HG03039 (cell line): ENCODE results near the gene CYS1.
"Not testable (repeated sequence)": the region's sequence is repeated elsewhere in the genome, so short reads cannot be mapped to it uniquely, and the experiment has no call there.

Experiments used
- ATAC-seq: cut with Tn5 transposase; IDR thresholded peaks from one replicate; pipeline ENCODE4 v1.9.1; 2021; ENCODE audit warnings: mild to moderate bottlenecking, moderate library complexity; ENCODE audit not compliant: unreplicated experiment

CYS1 gene, protein sequence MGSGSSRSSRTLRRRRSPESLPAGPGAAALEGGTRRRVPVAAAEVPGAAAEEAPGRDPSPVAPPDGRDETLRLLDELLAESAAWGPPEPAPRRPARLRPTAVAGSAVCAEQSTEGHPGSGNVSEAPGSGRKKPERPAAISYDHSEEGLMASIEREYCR

DNA sequence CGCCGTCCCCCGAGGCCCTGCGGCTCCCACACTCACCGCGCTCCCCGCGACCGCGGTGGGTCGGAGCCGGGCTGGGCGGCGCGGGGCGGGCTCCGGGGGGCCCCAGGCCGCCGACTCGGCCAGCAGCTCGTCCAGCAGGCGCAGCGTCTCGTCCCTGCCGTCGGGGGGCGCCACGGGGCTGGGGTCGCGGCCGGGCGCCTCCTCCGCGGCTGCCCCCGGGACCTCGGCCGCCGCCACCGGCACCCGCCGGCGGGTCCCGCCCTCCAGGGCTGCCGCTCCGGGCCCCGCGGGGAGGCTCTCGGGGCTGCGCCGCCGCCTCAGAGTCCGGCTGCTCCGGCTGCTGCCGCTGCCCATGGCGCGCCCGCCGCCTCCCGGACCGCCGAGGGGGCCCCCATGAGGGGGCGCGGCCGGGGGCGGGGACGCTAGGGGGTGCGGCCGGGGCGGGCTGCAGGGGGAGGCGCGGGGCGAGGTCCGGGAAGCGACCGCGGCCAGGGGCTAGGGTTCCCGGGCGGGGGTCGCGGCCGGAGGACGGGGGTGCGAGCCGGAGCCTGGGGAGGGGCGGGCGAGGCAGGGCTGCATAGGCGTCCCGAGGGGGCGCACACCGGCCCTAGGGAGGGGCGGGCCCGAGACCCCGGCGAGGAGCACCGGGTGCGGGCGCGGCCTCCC, at the start of gene CYS1:
TSS of gene CYS1 (minus strand) at position 542 of the 666 bp plus-strand sequence. CDS start at position 354, 188 bp downstream.
- no peak for ATAC-seq

DNA sequence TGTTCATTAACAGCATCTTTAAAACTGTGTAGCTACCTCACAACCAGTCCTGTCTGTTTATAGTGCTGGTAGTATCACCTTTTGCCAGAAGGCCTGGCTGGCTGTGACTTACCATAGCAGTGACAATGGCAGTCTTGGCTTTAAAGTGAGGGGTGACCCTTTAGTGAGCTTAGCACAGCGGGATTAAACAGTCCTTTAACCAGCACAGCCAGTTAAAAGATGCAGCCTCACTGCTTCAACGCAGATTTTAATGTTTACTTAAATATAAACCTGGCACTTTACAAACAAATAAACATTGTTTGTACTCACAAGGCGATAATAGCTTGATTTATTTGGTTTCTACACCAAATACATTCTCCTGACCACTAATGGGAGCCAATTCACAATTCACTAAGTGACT, 49.3 kb upstream of the CYS1 start:
- no peak for ATAC-seq

DNA sequence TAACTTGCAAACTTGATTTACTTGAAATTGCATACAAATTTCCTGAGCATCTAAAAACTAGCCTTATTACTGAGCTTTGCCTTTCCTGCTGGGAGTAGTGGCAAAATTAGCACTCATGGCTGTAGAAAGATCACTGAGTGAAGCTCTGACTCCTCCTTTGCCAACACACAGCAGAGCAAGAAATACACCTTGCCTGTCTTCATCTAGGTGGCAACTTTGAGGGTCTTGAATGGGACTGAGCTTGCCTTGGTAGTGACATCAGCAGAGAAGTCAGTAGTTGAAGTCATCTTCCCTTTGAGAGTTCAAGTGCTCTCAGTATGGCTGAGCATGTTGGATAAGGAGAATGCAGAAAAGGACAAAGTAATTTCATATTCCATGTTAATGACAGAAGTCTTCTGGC, 48.2 kb upstream of the CYS1 start:
- no peak for ATAC-seq

DNA sequence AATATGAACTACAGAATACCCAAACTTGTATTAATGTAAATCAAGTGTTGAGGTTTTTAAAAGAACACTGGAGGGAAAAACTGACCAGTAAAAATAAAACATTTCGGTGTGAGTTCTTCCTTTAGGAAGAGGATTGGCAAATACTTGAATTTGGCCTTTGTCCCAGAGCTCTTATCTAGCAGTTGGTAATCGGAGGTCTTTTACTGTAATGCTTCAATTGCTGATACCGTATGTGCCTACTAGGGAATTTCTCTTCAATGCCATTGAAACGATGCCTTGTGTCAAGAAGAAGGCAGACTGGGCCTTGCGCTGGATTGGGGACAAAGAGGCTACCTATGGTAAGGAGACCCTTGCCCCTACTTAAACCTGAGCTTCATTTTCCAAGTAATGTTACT, 46.4 kb upstream of the CYS1 start:
- ATAC-seq: no peak

DNA sequence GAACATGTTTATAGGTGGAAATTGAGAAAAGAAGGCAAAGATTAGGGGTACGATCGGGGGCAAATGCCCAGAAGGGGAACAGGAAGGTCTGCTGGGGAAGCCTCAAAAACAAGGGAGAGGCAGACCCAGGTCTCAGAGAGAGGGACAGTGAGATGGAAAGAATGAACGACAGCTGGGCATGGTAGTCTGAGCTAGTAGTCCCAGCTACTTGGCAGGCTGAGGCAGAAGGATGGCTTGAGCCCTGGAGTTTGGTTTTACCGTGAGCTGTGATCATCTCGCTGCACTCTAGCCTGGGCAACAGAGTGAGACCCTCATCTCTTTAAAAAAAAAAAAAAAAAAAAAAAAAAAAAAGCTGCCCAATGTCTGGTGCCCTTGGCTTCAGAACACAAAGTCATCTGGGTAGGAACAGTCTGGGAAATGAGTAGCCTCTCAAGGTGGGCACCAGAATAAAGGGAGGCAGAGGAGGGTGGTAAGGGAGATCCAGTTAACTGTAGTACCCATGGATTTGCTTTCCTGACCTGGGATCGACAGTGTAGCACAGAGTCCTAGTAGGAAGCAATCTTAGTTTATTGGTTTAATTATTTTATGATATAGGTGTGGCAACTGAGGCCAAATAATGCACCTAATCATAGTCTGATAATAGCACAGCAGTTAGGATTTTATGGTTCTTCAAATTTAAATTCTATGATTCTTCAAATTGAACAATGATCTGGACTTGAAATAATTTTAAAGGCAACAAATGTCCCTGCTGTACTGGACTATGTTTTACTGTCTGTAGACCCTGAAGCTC, 45.8 kb upstream of the CYS1 start:
- no peak for ATAC-seq

DNA sequence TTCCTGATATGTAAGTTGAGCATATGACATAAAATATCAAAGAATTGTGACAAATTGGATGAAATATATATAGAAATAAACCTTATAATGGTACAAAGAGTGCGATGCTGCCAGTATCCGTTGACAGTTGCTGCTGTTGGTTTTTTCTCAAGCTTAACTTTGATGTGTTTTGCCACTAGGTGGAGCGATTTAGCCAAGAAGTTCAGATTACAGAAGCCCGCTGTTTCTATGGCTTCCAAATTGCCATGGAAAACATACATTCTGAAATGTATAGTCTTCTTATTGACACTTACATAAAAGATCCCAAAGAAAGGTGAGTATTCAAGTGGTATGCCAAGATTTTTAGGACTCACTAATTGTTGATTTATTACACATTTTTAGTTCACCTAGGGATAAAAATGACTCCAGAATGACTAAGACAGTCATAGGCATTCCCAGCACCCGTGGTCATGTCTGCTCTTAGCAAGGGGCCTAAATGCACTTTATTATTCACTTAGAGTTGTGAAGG, 44.4 kb upstream of the CYS1 start:
- ATAC-seq: no peak

DNA sequence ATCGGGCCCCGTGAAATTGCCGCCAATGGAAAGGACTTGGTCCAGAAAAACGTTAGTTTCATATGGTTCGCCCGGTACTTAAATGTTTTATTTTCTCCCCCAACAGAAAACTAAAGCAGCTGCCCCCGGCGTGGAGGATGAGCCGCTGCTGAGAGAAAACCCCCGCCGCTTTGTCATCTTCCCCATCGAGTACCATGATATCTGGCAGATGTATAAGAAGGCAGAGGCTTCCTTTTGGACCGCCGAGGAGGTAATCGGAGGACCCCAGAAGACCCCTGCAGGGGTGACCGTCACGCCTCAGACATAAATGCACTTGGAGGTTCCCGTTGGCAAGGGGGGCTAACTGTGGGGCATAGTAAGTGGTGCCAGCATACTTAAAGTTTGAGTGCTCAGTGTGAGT, 43.1 kb upstream of the CYS1 start:
- ATAC-seq: no peak

DNA sequence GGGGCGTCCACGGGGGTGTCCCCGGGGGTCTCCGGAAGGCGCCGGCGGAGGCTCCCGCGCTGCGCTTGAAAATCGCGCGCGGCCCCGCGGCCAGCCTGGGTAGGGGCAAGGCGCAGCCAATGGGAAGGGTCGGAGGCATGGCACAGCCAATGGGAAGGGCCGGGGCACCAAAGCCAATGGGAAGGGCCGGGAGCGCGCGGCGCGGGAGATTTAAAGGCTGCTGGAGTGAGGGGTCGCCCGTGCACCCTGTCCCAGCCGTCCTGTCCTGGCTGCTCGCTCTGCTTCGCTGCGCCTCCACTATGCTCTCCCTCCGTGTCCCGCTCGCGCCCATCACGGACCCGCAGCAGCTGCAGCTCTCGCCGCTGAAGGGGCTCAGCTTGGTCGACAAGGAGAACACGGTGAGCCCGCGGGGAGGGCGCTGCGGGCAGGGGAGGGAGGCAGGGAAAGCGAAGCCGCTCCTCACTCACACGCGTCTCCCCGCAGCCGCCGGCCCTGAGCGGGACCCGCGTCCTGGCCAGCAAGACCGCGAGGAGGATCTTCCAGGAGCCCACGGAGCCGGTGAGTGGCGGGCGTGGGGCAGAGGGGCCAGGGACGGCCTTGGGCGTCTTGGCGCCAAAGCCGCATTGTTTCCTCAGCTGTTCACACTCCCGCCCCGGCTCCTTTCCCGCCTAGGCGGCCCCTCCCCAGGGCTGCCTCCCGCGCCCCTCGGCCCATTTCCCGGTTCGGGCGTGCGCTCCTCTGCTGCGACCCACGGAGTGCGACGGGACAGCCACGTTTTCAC, 42.5 kb upstream of the CYS1 start, which contains the start of gene RRM2:
TSS of gene RRM2 (plus strand) at position 240 of the 781 bp plus-strand sequence. CDS start at position 300, 60 bp downstream.
- peak; percentile 79 for ATAC-seq

DNA sequence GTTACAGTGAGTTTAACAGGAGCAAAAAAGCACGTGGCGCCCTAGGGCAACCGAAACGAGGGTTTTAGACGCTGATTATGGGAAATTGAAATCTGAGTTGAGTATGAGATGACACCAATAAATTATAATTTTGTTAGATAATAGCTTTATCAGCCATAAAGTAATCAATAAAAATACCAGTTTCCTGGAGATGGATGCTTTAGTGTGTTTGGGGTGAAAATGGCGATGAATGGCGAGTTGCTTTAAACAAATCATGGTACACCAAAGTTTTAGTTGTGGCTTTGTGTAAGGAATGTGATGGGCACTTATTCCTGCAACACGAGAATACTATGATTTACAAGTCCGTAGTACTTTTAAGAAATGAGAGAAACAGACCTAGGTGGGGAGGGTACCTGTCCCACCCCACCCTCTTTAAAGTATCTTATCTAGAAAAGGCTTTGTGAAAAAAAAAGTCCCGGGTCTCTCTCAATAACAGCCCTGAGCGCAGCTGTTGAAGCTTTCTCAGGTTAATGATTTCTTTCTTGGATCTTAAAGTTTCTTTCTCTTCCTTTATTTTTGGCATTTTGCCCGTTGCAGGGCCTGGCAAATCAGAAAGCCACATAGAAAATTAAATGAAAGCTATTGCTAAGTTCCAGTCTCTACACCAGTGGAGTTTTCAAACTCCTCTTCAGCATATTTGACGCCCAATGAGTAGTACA, 40.8 kb upstream of the CYS1 start:
- no peak for ATAC-seq

DNA sequence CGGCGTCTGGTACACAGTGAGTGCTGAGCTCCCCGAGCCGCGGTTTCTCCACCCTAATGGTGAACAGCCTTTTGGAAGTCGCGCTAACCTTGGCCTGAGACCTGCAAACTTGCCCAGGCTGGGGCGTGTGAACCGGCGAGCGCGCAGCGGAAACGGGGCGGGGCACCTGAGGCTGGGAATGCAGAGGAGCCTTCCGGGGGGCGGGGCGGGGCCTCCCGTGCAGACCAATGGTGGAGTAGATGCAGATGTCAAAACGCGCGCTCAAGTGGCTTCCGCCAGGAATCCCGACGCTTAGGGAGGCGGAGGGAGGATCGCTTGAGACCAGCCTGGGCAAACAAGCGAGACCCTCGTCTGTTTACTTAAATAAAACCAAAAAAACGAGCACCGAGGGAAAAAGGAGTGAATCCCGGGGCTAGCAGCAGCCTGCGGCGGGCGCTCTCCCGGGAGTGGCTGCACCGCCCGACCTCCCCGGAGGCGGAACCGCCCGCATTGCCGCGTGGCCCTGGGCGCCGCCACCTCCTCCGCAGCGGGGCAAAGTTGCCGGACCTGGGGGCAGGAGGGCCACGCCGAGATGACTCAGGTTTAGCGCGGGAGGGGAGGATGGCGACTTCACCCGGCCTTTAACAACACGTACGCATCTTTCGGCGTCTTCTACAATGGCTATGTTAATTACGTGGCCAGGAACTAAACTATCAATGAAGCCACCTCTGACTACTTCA, 40.1 kb upstream of the CYS1 start:
- ATAC-seq: peak; percentile 44

DNA sequence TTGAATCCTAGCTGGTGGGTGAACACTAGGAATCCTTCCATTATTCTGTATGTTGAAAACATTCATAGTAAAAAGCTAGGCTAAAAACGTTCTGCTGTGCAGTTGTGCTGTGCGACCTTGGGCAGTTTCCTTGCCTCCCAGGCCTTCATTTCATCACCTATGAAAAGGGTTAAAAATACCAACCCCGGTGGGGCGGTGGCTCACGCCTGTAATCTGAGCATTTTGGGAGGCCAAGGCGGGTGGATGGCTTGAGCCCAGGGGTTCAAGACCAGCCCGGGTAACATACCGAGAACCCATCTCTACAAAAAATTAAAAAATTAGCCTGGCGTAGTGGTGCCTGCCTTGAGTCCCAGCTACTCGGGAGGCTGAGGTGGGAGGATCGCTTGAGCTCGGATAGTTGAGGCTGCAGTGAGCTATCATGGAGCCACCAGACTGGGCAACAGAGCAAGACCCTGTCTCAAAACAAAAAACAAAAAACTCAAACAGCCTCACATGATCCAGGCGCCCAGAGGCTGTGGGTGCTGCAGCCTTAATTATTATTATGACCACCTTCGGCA, 39.5 kb upstream of the CYS1 start:
- no peak for ATAC-seq

DNA sequence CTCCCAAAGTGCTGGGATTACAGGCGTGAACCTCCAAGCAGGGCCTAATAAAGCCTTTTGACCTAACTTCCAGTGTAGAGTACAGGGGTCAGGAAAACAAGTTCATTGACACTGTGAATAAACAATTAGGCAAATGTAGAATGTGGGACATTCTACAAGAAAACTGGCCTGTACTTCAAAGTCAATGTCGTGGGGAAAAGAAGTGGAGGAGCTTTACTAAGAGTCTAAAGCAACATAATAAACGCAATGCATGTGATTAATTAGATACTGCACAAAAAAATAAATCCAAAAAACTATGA, 38.8 kb upstream of the CYS1 start:
- no peak for ATAC-seq

DNA sequence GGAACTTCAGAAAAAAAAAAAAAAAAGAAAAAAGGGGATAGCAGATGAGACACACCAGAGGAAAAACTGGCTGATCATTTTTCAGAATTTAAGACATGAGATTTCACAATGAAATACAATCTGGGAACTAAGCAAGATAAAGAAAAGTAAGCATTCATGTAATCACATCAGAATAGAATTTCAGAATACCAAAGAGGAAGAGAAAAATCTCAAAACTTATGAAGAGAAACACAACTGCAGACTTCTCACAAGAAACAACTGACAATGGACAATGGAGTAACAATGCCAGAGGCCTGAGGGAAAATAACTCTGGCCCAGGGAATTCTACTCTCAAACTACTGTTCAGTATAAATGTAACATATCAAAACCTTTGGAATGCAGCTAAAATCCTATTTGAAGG, 29.1 kb upstream of the CYS1 start:
- no peak for ATAC-seq

DNA sequence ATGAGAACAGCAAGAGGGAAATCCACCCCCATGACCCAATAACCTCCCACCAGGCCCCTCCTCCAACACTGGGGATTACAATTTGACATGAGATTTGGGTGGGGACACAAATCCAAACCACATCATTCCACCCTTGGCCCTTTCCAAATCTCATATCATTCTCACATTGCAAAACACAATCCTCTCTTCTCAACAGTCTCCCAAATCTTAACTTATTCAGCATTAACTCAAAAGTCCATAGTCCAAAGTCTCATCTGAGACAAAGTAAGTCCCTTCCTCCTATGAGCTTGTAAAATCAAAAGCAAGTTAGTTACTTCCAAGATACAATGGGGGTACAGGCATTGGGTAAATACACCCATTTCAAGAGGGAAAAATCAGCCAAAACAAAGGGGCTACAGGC, 24.7 kb upstream of the CYS1 start:
- not testable (repeated sequence) for ATAC-seq

DNA sequence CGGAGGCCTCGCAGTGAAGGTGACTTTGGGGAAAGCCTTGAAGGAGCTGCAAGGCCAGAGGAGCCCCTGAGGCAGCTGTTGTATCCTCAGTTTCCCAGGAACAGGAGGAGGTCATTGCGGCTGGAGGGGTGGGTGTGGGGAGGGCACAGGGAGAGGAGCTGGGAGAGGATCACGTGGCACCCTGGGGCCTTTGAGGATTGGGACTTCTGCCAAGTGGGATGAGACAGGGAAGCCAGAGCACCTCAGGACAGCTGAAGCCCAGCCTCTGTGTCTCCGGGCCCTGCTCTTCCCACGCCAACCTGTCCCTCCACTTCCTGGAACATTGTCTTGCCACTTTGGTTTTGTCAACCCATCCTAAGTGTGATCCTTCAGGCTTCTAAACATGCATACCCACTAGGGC, 23.0 kb upstream of the CYS1 start:
- ATAC-seq: no peak

DNA sequence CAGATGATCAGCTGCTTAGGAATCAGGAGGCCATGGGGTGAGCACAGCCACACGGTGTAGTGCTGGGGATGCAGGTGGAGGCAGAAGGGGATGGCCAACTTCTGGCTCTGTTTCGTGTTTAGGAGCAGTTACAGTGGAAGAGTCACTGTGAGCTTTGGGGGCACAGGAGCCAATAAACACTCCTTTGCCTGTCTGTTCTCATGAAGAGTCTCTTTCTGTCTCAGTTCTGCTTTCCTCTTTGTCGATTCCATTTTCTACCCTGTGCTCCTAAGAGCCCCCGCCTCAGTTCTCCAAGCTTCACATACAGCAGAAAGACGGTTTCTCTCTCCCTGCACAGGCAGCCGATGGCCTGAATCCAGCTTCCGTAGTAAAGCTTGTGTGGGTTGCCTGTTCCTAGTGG, 21.3 kb upstream of the CYS1 start:
- ATAC-seq: no peak

DNA sequence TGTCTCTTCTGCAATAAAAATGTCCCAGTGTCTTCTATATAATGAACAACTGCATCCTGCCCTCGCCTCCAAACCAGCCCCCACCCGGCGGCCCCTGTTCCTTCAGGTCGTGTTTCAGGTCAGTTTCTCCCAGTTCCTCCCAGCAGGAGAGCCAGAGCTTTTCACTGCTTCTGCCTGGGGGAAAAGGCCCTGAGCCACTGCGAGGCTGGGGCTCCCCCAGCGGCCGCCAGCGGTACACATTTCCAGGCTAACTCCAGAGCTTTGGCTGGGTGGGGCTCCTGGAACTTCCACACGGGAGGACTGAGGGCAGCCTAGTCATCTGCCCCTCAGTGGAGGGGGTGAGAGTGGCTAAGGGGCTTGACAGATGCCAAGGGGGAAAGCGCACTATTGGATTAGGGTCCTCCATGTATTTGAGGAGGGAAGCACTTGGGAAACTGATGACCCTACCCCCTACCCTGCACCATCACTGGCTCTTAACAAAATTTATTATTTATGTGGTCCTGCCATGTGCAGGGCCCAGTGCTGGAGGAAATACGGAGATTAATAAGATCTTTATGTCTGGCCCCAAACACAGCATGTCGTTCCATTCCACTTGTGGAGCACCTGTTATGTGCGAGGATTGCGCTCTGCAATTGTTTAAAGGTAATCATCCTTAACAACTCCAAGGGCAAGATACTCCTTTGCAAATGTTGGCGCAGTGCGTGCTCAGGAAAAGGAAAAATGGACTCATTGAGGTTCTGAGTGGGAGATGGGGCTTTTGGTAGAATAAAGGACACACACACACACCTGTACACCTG, 17.3 kb upstream of the CYS1 start:
- ATAC-seq: peak; percentile 65

DNA sequence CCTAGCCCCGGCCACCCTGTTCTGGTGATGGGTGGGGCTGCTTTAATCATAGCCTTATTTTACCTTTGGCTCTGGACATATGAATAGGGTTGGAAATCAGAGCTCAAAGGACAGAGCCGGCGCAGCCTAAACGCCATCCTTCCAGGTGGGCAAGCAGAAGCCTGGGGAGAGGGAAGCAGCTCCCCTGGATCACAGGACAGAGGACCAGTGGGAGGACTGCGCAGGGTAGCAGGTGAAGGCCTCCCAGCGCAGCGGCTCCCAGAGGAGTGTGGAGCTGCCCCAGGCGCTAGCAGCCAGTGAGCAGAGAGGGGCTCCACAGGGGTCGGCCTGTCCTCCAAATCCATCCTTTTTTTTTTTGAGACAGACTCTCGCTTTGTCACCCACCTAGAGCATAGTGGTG, 16.4 kb upstream of the CYS1 start:
- no peak for ATAC-seq

DNA sequence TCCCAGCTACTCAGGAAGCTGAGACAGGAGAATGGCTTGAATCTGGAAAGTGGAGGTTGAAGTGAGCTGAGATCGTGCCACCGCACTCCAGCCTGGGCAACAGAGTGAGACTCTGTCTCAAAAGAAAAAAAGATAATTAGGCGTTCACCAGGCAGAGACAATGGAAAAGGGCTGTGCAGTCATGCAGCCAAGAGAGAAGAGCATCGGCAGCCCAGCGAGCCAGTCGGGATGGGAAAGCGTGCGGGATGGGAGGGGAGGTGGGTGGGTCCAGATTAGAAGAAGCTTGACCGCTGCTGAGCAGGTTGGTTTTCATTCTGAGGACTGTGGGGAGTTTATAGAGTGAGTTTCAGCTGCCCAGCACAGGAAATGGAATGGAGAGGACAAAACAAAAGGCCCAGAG, 15.0 kb upstream of the CYS1 start:
- ATAC-seq: no peak
